Right forelimb (tissue), 1 donor: ENCODE results near the gene BCORL1.

Experiments
- DNase-seq: peaks from one replicate; pipeline ENCODE4 v3.0.0-alpha.2; 2018

BCORL1 gene

GRCh38 chrX:130072345-130072740, 89.9 kb downstream of the BCORL1 start:
- no peak for DNase-seq

- no peak for DNase-seq
Observed at GRCh38 chrX:130075777-130076176, 93.3 kb downstream of the BCORL1 start.

GRCh38 chrX:130079824-130080406, 97.5 kb downstream of the BCORL1 start:
- DNase-seq: peak; percentile 62

- DNase-seq: no peak
Observed at GRCh38 chrX:130080791-130081367, 98.4 kb downstream of the BCORL1 start.

- no peak for DNase-seq
Observed at GRCh38 chrX:130081421-130082045, 99.1 kb downstream of the BCORL1 start.

GRCh38 chrX:130082244-130083106, 100.0 kb downstream of the BCORL1 start:
- peak; percentile 52 for DNase-seq

GRCh38 chrX:130083107-130083490, 100.7 kb downstream of the BCORL1 start:
- DNase-seq: no peak

- DNase-seq: no peak
Observed at GRCh38 chrX:130083656-130084382, 101.4 kb downstream of the BCORL1 start.

- no peak for DNase-seq
Observed at GRCh38 chrX:130084631-130085237, 102.3 kb downstream of the BCORL1 start.

GRCh38 chrX:130085551-130086446, 103.4 kb downstream of the BCORL1 start:
- no peak for DNase-seq

GRCh38 chrX:130086447-130087206, 104.2 kb downstream of the BCORL1 start:
- no peak for DNase-seq

- no peak for DNase-seq
Observed at GRCh38 chrX:130090364-130090763, 107.9 kb downstream of the BCORL1 start.

GRCh38 chrX:130091980-130092522, 109.6 kb downstream of the BCORL1 start:
- DNase-seq: no peak

GRCh38 chrX:130093271-130093670, 110.8 kb downstream of the BCORL1 start:
- no peak for DNase-seq

GRCh38 chrX:130094696-130095095, 112.3 kb downstream of the BCORL1 start:
- no peak for DNase-seq

- DNase-seq: no peak
Observed at GRCh38 chrX:130095249-130096030, 113.0 kb downstream of the BCORL1 start.

GRCh38 chrX:130097507-130098209, 115.2 kb downstream of the BCORL1 start:
- no peak for DNase-seq

- no peak for DNase-seq
Observed at GRCh38 chrX:130098210-130098552, 115.7 kb downstream of the BCORL1 start.

GRCh38 chrX:130100180-130100579, 117.7 kb downstream of the BCORL1 start:
- no peak for DNase-seq
